ENCODE data around the gene SYMPK.
A peak's percentile ranks its signal among the peaks of the same experiment; 100 is the strongest.
"Not testable (repeated sequence)": the region's sequence is repeated elsewhere in the genome, so short reads cannot be mapped to it uniquely, and the experiment has no call there.

The SYMPK gene

DNA sequence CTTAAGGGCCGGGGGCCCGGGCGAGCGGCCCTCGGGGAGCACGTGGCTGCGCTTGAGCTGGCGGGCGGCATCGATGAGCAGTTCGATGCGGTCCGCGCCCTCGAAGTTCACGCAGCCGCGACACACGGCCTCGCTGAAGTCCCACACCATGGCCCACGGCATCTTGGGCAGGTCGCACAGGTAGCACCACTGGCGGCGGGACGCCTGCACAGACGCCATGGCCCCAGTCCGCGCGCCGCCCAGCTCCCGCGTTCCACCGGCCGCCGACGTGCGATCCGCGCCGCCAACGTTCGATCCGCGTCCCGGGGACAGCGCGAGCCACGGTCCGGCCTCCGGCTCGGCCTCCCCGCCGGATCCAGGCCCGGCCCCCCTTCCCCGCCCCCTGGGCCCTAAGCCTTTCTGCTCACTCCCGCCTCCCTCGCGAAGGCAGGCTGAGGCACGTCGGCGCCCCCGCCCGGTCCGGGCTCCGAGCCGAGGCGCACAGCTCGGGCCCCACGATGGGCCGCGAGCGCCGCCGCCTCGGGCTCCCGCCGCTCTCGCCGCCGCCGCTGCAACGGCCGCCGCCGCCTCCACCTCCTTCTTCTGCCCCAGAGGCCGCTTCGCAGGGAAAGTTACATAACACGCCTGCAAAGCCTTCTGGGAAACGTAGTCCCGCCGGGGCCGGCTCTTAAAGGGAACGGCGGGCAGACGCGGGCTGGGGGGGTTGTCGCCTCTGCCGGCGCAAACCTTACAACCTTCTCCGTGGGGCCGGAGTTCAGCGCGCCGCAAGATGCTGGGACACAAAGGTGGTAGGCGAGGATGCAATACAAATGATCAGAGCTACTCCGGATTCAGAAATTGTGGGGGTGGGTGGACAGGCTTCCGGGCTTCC, 22.8 kb upstream of the SYMPK start, which contains the start of gene IRF2BP1:
TSS of gene IRF2BP1 (minus strand) at position 586 of the 871 bp plus-strand sequence. CDS start at position 219, 367 bp downstream.
- peak; percentile 90 for DNase-seq

DNA sequence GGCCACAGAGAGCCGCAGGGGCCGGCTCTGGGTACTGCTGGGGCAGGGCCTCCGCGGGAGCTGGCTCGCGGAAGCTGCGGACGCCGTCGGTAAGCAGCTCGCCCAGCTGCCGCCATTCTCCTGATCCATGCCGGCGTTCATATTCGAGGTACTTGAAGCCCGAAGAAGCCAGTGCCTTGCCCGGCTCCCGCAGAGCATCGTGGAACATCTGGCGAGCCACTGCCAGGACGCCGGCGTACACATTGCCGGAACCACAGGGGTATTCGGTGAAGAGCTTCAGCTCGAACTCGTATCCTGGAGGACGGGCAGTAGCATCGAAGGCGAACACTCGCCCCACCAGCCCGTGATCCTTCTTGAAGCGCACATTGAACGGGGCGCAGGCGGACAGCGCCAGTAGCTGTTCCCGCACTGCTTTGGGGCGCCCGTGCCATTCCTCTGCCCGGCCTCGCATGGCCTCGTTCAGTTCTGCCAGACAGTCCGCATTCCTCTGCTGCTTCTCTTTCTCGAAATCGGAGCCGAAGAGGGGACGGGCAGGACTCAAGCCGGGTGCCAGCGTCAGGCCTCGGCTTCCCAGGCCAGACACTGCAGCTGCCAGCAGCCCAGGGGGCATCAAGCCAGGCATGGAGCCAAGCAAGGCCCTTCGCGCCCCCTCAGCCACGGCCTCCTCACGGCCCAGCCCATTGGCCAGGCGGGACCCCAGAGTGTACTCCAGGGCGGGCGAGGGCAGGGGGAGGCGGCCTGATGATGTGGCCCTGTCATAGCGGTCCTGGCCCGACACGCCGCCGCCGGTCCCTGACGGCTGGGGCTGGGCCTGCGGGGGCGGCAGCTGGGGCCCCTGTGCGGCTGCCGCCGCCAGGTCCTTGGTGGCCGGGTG, 22.0 kb upstream of the SYMPK start:
- DNase-seq: no peak

DNA sequence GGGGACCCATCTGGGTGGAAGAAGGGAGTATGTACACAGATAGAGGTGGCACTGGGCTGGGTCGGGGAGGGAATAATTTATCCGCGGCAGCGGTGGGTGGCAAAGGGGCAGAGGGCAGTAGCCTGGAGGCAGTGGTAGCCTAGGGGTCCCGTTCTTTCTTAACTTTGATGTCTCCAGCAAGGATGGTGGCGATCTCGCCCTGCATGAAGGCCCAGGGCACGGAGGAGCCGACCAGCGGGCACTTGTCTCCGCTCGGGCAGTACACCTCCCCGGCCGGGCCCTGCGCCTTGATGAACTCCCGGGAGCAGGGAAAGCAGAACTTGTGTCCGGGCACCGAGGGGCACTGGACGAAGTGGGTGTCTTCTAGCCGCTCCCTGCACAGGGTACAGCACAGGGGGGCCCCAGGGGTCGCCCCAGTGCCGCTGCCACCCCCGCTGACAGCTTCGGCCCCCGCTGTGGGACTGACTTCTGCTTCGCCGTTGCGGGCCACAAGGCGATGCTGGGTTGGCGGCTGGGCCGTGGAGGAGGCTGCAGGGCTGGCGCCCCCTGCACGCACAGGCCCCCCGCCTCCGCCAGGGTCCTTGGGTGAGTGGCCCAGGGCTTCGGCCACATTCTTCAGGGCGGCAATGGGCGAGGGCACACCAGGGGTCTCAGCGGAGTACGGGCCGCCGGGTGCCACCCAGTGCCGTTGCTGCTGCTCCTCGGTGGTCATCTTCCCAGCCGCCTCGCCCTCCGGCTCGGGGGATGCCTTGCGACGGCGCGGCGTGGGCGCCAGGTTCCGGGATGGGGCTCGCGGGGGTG, 21.1 kb upstream of the SYMPK start:
- DNase-seq: no peak

DNA sequence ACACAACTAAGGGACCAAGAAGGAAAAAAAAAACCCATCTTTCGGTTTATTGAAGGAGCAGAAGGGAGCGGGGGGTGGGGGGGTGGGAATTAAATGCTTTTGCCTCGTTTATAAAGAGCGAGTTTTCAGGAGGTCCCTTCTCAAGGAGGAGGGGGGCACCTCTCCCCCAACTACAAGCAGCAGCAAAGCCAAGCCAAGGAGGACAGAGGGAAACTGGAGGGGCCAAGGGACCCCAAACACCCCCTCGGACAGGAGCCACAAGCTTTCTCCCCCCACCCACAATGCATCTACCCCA, 20.6 kb upstream of the SYMPK start:
- DNase-seq: no peak

DNA sequence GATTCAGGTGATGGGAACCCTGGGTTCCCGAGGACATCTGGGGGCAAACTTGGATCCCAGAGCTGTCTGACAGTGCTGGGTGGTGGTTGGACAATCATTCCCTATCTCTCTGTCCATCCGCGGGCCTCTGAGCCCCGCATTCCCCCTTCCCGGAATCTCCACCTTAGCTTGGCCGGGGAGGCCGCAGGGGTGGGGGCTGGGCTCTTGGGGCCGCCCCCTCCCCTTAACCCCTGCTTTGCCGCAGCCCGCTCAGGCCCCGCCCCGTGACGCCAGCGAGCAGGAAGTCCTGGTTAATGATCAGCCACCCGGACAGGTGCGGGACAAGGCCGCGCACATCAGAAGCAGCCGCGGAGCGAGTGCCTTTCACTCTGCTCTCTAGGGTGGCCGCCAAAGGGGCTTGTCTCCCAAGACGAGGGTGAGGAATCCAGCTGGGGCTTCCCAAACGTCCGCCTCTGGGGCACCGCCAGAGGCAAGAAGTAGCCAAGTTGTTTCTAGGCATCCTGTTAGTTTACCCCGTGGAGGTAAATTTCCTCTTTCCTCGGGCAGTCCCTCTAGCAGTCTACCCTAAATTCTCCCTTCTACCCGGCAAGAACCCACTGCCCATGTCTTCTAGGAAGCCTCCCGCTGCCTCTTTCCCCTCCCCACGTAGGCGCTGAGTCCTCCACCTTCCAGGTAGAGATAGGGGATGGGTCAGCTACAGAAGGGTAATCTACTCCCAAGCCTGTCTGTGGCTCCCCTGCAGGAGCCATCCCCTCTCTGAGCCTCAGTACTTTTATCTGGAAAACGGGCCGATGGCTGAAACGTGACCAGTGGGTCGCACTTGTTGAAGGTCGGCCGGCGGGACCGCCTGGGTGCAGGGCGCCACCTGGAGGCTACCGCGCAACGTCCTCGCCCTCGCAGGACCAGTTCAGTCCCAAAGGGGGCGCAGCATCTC, 20.0 kb upstream of the SYMPK start:
- peak; percentile 75 for DNase-seq

DNA sequence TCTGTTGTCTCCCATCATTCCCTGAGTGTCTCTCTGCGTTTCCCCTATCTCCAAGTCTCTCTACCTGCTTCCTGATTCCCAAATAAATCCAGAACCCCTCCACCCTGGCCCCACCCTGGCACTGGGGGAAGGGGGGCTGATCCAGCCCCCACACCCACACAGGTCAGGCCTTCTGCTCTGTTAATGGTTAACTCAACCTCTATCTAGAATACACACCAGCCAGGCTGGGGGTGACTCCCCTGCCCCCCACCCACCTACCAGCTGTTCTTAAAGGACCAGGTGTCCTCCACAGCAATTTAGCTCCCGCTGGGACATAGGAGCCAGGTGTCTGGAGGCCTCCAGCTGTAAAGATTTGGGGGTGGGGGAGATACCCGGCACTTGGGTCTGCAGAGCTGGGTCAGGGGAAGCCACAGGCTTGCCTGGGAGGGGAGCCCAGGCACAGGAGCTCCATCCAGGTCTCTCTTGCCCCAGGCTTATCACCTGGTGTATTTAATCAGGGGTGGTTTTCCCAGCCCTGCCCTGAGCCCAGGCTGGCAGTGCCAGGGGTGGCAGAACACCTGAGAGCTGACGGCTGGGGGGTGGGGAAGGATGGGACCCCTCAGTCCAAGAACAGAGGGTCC, 19.1 kb upstream of the SYMPK start:
- no peak for DNase-seq

DNA sequence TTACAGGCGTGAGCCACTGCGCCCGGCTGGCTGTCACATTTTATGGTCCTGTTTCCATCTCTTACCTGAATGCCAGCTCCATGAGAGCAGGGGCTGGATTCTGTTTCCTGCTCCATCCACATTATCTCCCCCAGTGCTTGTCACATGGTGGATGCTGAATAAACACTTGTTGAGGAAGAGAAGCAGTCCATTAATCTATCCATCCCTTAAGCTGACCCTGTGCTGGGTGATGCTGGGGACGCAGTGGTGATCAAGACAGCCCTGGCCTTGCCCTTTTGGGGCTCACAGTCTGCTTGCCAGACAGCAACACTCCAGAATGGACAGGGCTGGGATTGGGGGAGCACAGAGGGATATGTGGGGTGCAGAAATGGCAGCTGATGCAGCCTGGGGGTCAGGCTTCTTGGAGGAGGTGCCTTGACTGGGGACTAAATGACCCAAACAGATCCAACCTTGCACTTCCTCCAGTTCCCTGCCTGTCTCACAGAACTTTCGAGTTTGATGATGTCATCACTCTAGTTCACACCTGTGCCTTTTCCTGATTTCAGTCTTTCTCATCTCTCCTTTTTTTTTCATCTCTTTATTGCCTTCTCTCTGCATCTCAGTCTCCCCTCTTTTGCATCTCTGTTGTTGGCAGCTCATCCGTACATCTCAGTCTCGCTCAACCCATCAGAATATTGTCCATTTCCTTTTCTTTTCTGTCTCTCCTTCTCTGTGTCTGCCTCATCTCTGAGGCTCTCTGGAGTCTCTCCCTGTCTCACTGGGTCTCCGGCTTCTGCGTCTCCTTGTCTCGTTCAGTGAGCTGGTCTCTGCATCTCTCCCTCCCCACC, 18.3 kb upstream of the SYMPK start:
- no peak for DNase-seq

DNA sequence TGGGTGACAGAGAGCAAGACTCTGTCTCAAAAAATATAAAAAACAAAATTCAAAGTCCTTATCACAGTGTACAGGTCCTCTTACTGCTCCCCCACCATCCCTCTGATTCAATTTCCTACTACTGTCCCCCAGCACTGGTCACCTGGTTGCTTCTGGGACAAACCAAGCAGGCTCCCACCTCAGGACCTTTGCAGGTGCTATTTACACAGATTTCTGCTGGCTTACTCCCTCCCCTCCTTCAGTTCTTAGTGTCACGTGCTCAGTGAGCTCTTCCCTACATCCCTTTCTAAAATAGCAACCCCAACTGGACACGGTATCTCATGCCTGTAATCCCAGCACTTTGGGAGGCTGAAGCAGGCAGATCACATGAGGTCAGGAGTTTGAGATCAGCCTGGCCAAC, 17.0 kb upstream of the SYMPK start:
- no peak for DNase-seq

DNA sequence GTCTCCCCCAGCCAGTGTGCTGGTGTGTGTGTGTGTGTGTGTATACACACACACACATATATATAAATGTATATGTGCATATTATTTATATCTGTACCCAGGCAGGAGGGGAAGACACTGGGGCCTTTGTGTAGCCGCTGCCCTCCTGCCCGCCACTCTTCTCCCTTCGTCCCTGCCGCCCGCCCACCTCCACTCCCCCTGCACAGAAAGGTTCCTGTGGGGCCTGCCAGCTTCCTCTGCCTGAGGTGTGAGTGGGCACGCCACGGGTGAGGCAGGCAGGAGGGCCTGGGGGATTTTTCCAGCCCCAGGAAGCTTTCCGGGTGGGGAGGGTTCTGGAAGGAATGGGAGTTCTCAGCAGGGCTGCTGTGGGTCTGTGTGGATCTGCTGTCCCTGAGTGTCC, 16.1 kb upstream of the SYMPK start:
- DNase-seq: no peak

DNA sequence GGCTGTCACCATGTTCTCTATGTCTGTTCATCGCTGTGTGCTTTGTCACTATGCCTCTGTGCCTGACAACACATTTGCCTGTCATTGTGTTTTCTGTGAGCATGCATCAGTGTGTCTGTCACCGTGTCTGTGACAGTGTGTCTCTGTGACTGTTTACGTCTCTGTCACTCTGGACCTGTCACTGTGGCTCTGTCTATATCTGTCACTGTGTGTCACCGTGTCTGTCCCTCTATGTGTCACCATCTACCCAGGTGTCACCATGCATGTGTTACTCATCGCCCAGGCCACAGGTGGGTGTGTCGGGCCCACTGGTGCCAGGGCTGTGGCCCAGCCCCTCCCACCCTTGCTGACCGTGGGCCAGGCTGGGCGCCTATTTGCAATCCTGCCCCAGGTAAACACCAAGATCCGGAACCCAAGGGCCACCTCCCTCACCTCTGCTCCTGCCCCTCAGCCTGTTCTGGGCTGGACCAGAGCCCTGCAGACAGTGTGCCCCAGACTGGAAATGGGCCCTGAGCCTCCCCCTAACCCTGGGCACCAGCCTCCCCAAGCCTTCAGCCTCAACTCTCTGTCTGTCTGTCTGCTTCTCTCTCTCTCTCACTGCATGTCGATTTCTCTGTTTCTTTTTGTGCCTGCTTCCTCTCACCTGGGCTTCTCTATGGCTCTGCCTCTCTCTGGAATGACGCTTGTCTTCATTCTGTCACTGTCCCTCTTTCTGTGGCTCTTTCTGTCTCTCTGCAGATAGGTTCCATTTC, 15.3 kb upstream of the SYMPK start:
- DNase-seq: no peak

DNA sequence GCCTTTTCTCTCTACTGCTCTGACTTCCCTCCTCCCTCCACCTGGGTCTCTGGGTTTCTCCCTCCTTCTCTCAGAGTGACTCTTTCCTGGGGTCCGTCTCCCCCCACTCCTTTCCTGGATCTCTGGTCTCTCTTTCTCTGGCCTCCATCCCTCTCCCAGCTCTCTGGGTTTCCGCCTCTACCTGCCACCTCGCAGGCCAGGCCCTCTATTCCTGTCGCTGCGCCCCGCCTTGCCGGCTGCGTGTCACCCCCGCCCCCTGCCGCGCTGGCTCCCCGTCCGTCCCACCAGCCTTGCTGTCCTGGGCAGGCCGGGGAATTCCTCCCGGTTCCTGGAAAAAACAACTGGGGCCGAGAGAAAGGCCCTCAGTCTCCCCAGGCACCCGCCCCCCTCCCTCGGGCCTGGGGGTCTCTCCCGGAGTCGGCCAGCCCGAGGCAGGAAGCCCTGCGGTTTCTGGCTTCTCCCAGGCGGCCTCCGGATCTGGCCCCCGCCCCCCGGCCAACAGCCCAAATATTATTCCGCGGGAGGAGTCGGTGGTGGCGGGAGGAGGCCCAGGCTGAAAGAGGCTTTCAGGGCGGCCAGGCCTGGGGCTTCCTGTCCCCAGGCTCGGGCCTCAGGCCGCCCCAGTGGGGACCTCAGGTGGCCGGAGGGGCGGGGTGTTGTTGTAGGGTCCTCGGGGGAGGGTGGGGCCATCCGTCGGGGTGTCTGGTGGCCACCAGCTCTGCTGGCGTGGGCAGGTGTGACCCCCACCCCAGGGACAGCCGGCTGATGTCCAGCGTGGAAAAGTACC, 13.7 kb upstream of the SYMPK start:
- peak; percentile 3 for DNase-seq

DNA sequence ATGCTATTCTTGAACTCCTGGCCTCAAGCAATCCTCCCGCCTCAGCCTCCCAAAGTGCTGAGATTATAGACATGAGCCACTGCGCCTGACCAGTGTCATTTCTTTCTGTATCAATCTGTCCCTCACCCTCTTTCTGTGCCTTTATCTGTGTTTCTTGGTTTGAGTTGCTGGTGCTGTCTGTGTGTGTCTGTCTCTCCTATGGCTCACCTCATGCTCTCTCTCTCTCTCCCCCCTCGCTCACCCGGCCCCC, 13.1 kb upstream of the SYMPK start:
- no peak for DNase-seq

DNA sequence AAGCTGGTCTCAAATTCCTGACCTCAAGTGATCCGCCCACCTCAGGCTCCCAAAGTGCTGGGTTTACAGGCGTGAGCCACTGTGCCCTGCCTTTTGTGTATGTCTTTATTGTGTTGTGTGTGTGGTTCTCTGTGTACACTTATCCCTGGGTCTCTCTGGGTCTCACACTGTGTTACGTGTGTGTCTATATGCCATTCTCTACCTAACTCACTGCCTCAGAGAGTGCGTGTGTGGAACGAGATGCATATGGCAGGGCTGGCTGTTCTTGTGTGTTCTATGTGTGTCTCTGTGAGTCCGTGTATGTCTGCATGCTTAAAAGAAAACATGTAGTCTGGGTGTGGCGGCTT, 11.6 kb upstream of the SYMPK start:
- DNase-seq: no peak

DNA sequence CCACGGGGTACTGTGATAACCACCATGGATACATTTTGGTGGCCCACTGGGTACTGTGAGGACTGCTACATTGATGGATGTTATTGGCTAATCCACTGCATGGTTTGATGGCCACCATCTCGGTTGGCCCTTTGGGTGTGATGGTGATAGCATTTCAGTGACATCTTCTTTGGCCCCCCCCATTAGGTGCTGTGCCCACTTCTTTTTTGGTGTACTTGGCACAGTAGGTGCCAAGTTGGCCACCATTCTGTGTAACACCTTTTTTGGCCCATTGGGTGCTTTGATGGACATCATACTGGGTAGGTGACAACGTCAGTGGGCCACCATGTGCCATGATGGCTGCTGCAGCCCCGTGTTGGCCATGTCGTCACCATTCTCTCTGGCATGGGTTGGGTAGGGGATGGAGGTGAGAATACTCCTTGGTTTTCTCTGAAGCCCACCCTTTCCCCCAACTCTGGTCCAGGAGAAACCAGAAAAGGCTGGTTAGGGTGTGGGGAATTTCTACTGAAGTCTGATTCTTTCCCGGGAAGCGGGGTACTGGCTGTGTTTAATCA, 10.3 kb upstream of the SYMPK start:
- no peak for DNase-seq

DNA sequence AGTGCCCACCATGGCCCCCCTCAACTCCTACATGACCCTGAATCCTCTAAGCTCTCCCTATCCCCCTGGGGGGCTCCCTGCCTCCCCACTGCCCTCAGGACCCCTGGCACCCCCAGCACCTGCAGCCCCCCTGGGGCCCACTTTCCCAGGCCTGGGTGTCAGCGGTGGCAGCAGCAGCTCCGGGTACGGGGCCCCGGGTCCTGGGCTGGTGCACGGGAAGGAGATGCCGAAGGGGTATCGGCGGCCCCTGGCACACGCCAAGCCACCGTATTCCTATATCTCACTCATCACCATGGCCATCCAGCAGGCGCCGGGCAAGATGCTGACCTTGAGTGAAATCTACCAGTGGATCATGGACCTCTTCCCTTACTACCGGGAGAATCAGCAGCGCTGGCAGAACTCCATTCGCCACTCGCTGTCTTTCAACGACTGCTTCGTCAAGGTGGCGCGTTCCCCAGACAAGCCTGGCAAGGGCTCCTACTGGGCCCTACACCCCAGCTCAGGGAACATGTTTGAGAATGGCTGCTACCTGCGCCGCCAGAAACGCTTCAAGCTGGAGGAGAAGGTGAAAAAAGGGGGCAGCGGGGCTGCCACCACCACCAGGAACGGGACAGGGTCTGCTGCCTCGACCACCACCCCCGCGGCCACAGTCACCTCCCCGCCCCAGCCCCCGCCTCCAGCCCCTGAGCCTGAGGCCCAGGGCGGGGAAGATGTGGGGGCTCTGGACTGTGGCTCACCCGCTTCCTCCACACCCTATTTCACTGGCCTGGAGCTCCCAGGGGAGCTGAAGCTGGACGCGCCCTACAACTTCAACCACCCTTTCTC, 9.4 kb upstream of the SYMPK start:
- DNase-seq: no peak

DNA sequence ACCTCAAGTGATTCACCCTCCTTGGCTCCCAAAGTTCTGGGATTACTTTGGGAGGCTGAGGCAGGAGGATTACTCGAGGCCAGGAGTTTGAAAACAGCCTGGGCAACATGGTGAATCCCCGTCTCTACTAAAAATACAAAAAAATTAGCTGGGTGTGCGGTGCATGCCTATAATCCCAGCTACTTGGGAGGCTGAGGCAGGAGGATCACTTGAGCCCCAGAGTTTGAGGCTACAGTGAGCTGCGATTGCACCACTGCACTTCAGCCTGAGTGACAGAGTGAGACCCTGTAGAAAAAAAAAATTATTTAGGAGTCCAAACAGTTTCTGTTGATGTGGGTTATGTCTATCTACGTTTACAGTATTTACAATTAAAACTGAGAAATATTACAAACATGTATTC, 7.9 kb upstream of the SYMPK start:
- DNase-seq: no peak

DNA sequence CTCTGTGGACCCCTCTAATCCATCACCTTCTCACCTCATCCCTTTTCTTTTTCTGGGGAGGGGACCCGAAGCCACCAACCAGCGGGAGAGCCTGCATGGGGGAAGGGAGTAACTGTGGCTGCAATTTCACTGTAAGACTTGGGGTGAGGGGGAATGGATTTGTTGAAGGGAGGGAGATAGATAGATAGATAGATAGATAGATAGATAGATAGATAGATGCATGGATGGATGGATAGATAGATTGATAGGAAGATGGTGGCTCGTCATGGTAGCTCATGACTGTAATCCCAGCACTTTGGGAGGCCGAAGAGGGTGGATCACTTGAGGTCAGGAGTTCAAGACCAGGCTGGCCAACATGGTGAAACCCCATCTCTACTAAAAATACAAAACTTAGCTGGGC, 4.3 kb upstream of the SYMPK start:
- DNase-seq: not testable (repeated sequence)
